NCI-H226 (cell line): ENCODE measurements around the gene STX8.

Experiments used
- DNase-seq: peaks from one replicate; pipeline ENCODE4 v3.0.0-alpha.2; 2015

STX8 gene

GRCh38 chr17:9219631-9220397, 355.8 kb downstream of the STX8 start:
- DNase-seq = no peak

GRCh38 chr17:9218911-9219310, 356.7 kb downstream of the STX8 start:
- DNase-seq = no peak

- no peak for DNase-seq
Observed at GRCh38 chr17:9218064-9218635, 357.5 kb downstream of the STX8 start.

GRCh38 chr17:9217151-9218056, 358.2 kb downstream of the STX8 start:
- DNase-seq = peak; percentile 56

GRCh38 chr17:9215465-9215864, 360.2 kb downstream of the STX8 start:
- no peak for DNase-seq

- no peak for DNase-seq
Observed at GRCh38 chr17:9213303-9213640, 362.3 kb downstream of the STX8 start.

GRCh38 chr17:9212376-9213302, 363.0 kb downstream of the STX8 start:
- no peak for DNase-seq

GRCh38 chr17:9211133-9211765, 364.4 kb downstream of the STX8 start:
- DNase-seq = no peak

GRCh38 chr17:9209781-9210370, 365.7 kb downstream of the STX8 start:
- DNase-seq = no peak

GRCh38 chr17:9209347-9209746, 366.3 kb downstream of the STX8 start:
- no peak for DNase-seq

- no peak for DNase-seq
Observed at GRCh38 chr17:9208381-9209105, 367.1 kb downstream of the STX8 start.

- DNase-seq = no peak
Observed at GRCh38 chr17:9206741-9207332, 368.8 kb downstream of the STX8 start.

- DNase-seq = no peak
Observed at GRCh38 chr17:9206410-9206703, 369.3 kb downstream of the STX8 start.

GRCh38 chr17:9205520-9206409, 369.9 kb downstream of the STX8 start:
- no peak for DNase-seq

GRCh38 chr17:9204637-9205329, 370.8 kb downstream of the STX8 start:
- no peak for DNase-seq

GRCh38 chr17:9203771-9204425, 371.7 kb downstream of the STX8 start:
- no peak for DNase-seq

- DNase-seq = no peak
Observed at GRCh38 chr17:9202532-9202931, 373.1 kb downstream of the STX8 start.

GRCh38 chr17:9200699-9201359, 374.8 kb downstream of the STX8 start:
- no peak for DNase-seq
